Measurements from ENCODE around the gene NUTM2A. TPM values are rescaled to one million over a fixed set of nuclear protein-coding genes. Genes with fewer than 3 reads are reported as not detected.
"Not testable (repeated sequence)": the region's sequence is repeated elsewhere in the genome, so short reads cannot be mapped to it uniquely, and the experiment has no call there.

NUTM2A gene
- total RNA-seq (0.63 and 0.96 TPM in 2 replicates), polyA plus RNA-seq (0.88 and 1.0 TPM in 2 replicates), polyA minus RNA-seq (0.86 and 1.3 TPM in 2 replicates)
- total RNA-seq (2013) = 1.2 TPM

GRCh38 chr10:87225148-87225547 lies at the start of gene NUTM2A:
TSS of gene NUTM2A (plus strand) at chr10:87225448. CDS start at chr10:87225831, 383 bp downstream.
- H3K79me2 ChIP-seq (ENCODE audit: control insufficient read depth, insufficient read depth, low read length); H3K36me3 ChIP-seq (replicated peaks in 1 of 2; ENCODE audit: control extremely low read depth in 1 of 2, control insufficient read depth in 1 of 2, extremely low read depth in 1 of 2, insufficient read depth in 2 of 2, low read length in 1 of 2); DNase-seq; H2AFZ ChIP-seq (ENCODE audit: insufficient read depth, low read depth, low read length, poor library complexity, severe bottlenecking); H3K27me3 ChIP-seq (replicated peaks in 1 of 4; ENCODE audit: control extremely low read depth in 1 of 4, control insufficient read depth in 3 of 4, insufficient read depth in 4 of 4, low read length in 3 of 4); H3K9me3 ChIP-seq (ENCODE audit: control extremely low read depth in 1 of 3, control insufficient read depth in 2 of 3, insufficient read depth in 1 of 3, low read length in 2 of 3); H3K9me3 Mint-ChIP-seq (ENCODE audit: insufficient read depth); H3K9ac ChIP-seq (ENCODE audit: low read length); intact Hi-C loops (cut with micrococcal nuclease); H3K4me1 Mint-ChIP-seq; CTCF ChIA-PET; H3K27me3 Mint-ChIP-seq; H3K4me3 ChIP-seq (ENCODE audit: control extremely low read depth in 1 of 5, extremely low read depth in 1 of 5, insufficient read depth in 1 of 5, low read depth in 2 of 5, low read length in 4 of 5); POLR2A ChIA-PET; H3K4me3 Mint-ChIP-seq; H4K20me1 ChIP-seq (ENCODE audit: control insufficient read depth, insufficient read depth, low read length, poor library complexity, severe bottlenecking); H3K27ac Mint-ChIP-seq; H3K27ac ChIP-seq (ENCODE audit: low read length in 2 of 2); ATAC-seq (ENCODE audit: low read depth); H3K4me1 ChIP-seq (ENCODE audit: control insufficient read depth in 2 of 2, insufficient read depth in 2 of 2, low read length in 2 of 2); H3K4me2 ChIP-seq (replicated peaks; ENCODE audit: low read depth, low read length, poor library complexity, severe bottlenecking): not testable (repeated sequence)
- no CpG with 5 or more reads among the region's 3 CpGs for WGBS (ENCODE audit: insufficient coverage)

GRCh38 chr10:87177587-87177986 lies 47.7 kb upstream of the NUTM2A start:
- H3K27ac ChIP-seq (ENCODE audit: low read length in 2 of 2); H4K20me1 ChIP-seq (ENCODE audit: control insufficient read depth, insufficient read depth, low read length, poor library complexity, severe bottlenecking); H3K79me2 ChIP-seq (ENCODE audit: control insufficient read depth, insufficient read depth, low read length); H3K36me3 ChIP-seq (replicated peaks in 1 of 2; ENCODE audit: control extremely low read depth in 1 of 2, control insufficient read depth in 1 of 2, extremely low read depth in 1 of 2, insufficient read depth in 2 of 2, low read length in 1 of 2); CTCF ChIA-PET; H3K9ac ChIP-seq (ENCODE audit: low read length); intact Hi-C loops (cut with micrococcal nuclease); POLR2A ChIA-PET; DNase-seq; H2AFZ ChIP-seq (ENCODE audit: insufficient read depth, low read depth, low read length, poor library complexity, severe bottlenecking); H3K4me3 Mint-ChIP-seq; H3K27me3 ChIP-seq (replicated peaks in 1 of 4; ENCODE audit: control extremely low read depth in 1 of 4, control insufficient read depth in 3 of 4, insufficient read depth in 4 of 4, low read length in 3 of 4); H3K9me3 ChIP-seq (ENCODE audit: control extremely low read depth in 1 of 3, control insufficient read depth in 2 of 3, insufficient read depth in 1 of 3, low read length in 2 of 3); H3K27me3 Mint-ChIP-seq; H3K4me1 ChIP-seq (ENCODE audit: control insufficient read depth in 2 of 2, insufficient read depth in 2 of 2, low read length in 2 of 2); H3K27ac Mint-ChIP-seq; H3K9me3 Mint-ChIP-seq (ENCODE audit: insufficient read depth); ATAC-seq (ENCODE audit: low read depth); H3K4me3 ChIP-seq (ENCODE audit: control extremely low read depth in 1 of 5, extremely low read depth in 1 of 5, insufficient read depth in 1 of 5, low read depth in 2 of 5, low read length in 4 of 5); H3K4me1 Mint-ChIP-seq; H3K4me2 ChIP-seq (replicated peaks; ENCODE audit: low read depth, low read length, poor library complexity, severe bottlenecking): not testable (repeated sequence)
- no CpG with 5 or more reads among the region's 3 CpGs for WGBS (ENCODE audit: insufficient coverage)

- peaks cover 31% of the 10 kb centered on the region for H3K4me1 Mint-ChIP-seq
- WGBS (ENCODE audit: insufficient coverage) = 0% methylated on average over 3 of the region's 6 CpGs
- H3K4me3 ChIP-seq (ENCODE audit: control extremely low read depth in 1 of 5, extremely low read depth in 1 of 5, insufficient read depth in 1 of 5, low read depth in 2 of 5, low read length in 4 of 5); H3K4me2 ChIP-seq (replicated peaks; ENCODE audit: low read depth, low read length, poor library complexity, severe bottlenecking); CTCF ChIA-PET; POLR2A ChIA-PET; H3K27me3 Mint-ChIP-seq; H3K9ac ChIP-seq (ENCODE audit: low read length); H3K9me3 Mint-ChIP-seq (ENCODE audit: insufficient read depth); H3K79me2 ChIP-seq (ENCODE audit: control insufficient read depth, insufficient read depth, low read length); intact Hi-C loops (cut with micrococcal nuclease); H3K27me3 ChIP-seq (replicated peaks in 1 of 4; ENCODE audit: control extremely low read depth in 1 of 4, control insufficient read depth in 3 of 4, insufficient read depth in 4 of 4, low read length in 3 of 4); H4K20me1 ChIP-seq (ENCODE audit: control insufficient read depth, insufficient read depth, low read length, poor library complexity, severe bottlenecking); H2AFZ ChIP-seq (ENCODE audit: insufficient read depth, low read depth, low read length, poor library complexity, severe bottlenecking): not testable (repeated sequence)
- H3K27ac Mint-ChIP-seq = peak overlapping the region; percentile 80
- H3K9me3 ChIP-seq (ENCODE audit: control extremely low read depth in 1 of 3, control insufficient read depth in 2 of 3, insufficient read depth in 1 of 3, low read length in 2 of 3) = peaks cover 0 to 11% (median 5%) of the 10 kb centered on the region in 3 donors
- H3K4me1 ChIP-seq (ENCODE audit: control insufficient read depth in 2 of 2, insufficient read depth in 2 of 2, low read length in 2 of 2) = peaks cover 17 to 19% of the 10 kb centered on the region in 2 donors
- H3K27ac ChIP-seq (ENCODE audit: low read length in 2 of 2) = peak overlapping the region; percentile 18 to 66
- DNase-seq (peak; percentile 51), ATAC-seq (ENCODE audit: low read depth) (peak; percentile 86)
- H3K4me3 Mint-ChIP-seq = peak overlapping the region; percentile 37
- H3K36me3 ChIP-seq (replicated peaks in 1 of 2; ENCODE audit: control extremely low read depth in 1 of 2, control insufficient read depth in 1 of 2, extremely low read depth in 1 of 2, insufficient read depth in 2 of 2, low read length in 1 of 2) = peaks cover 0 to 11% of the 10 kb centered on the region in 2 experiments
These were observed 40.8 kb upstream of the NUTM2A start for GRCh38 chr10:87184421-87184820.

- H3K36me3 ChIP-seq (replicated peaks in 1 of 2; ENCODE audit: control extremely low read depth in 1 of 2, control insufficient read depth in 1 of 2, extremely low read depth in 1 of 2, insufficient read depth in 2 of 2, low read length in 1 of 2); CTCF ChIA-PET; H3K9me3 Mint-ChIP-seq (ENCODE audit: insufficient read depth); H3K27me3 Mint-ChIP-seq; H3K27ac Mint-ChIP-seq; H3K4me2 ChIP-seq (replicated peaks; ENCODE audit: low read depth, low read length, poor library complexity, severe bottlenecking); H3K9ac ChIP-seq (ENCODE audit: low read length); H3K4me3 Mint-ChIP-seq; intact Hi-C loops (cut with micrococcal nuclease); H3K27me3 ChIP-seq (replicated peaks in 1 of 4; ENCODE audit: control extremely low read depth in 1 of 4, control insufficient read depth in 3 of 4, insufficient read depth in 4 of 4, low read length in 3 of 4); H3K79me2 ChIP-seq (ENCODE audit: control insufficient read depth, insufficient read depth, low read length); H3K4me3 ChIP-seq (ENCODE audit: control extremely low read depth in 1 of 5, extremely low read depth in 1 of 5, insufficient read depth in 1 of 5, low read depth in 2 of 5, low read length in 4 of 5); H2AFZ ChIP-seq (ENCODE audit: insufficient read depth, low read depth, low read length, poor library complexity, severe bottlenecking); H4K20me1 ChIP-seq (ENCODE audit: control insufficient read depth, insufficient read depth, low read length, poor library complexity, severe bottlenecking); POLR2A ChIA-PET: not testable (repeated sequence)
- H3K4me1 Mint-ChIP-seq = peaks cover 31% of the 10 kb centered on the region
- no CpG with 5 or more reads among the region's 4 CpGs for WGBS (ENCODE audit: insufficient coverage)
- Histone ChIP-seq H3K9me3 (ENCODE audit: control extremely low read depth in 1 of 3, control insufficient read depth in 2 of 3, insufficient read depth in 1 of 3, low read length in 2 of 3) (peaks cover 0 to 11% (median 5%) of the 10 kb centered on the region in 3 donors), H3K27ac (ENCODE audit: low read length in 2 of 2) (peak overlapping the region; percentile 38 to 56), H3K4me1 (ENCODE audit: control insufficient read depth in 2 of 2, insufficient read depth in 2 of 2, low read length in 2 of 2) (peaks cover 17 to 19% of the 10 kb centered on the region in 2 donors)
- ATAC-seq (ENCODE audit: low read depth) (peak; percentile 19), DNase-seq (peak; percentile 22)
These were observed 39.2 kb upstream of the NUTM2A start for GRCh38 chr10:87186016-87186415.

Data from B cell (primary cell).